Hepatocyte (in vitro differentiated cells): Measurements from ENCODE around the gene PLEKHG5. TPM values are rescaled to one million over a fixed set of nuclear protein-coding genes. Genes with fewer than 3 reads are reported as not detected.

Experiments used
- DNase-seq: peaks from one replicate; pipeline ENCODE4 v3.0.0-alpha.2; 2016; ENCODE audit warnings: low spot score
- H2AFZ ChIP-seq: fragments of 200-600 bp; sonication (generic); 2 replicates; pipeline ENCODE4 v1.6.0; 2016; ENCODE audit warnings: antibody characterized with exemption, mild to moderate bottlenecking
- H3K27ac ChIP-seq: fragments of 200-600 bp; sonication (generic); 2 replicates; pipeline ENCODE4 v1.5.1; 2016; ENCODE audit warnings: mild to moderate bottlenecking
- H3K27me3 ChIP-seq: fragments of 200-600 bp; sonication (generic); 2 replicates; pipeline ENCODE4 v1.6.1; 2016
- H3K36me3 ChIP-seq: fragments of 200-600 bp; sonication (generic); replicated peaks from 2 replicates; pipeline ENCODE4 v1.5.1; 2016; ENCODE audit warnings: low read depth; ENCODE audit not compliant: insufficient read depth
- H3K4me1 ChIP-seq: fragments of 200-600 bp; sonication (generic); 2 replicates; pipeline ENCODE4 v1.5.1; 2016; ENCODE audit warnings: mild to moderate bottlenecking, moderate library complexity; ENCODE audit not compliant: insufficient read depth
- H3K4me2 ChIP-seq: fragments of 200-600 bp; sonication (generic); 2 replicates; pipeline ENCODE4 v1.6.0; 2016
- H3K4me3 ChIP-seq: fragments of 200-600 bp; sonication (generic); 2 replicates; pipeline ENCODE4 v1.5.1; 2016; ENCODE audit warnings: mild to moderate bottlenecking
- H3K79me2 ChIP-seq: fragments of 200-600 bp; sonication (generic); 2 replicates; pipeline ENCODE4 v1.6.0; 2017; ENCODE audit warnings: mild to moderate bottlenecking
- H3K9me2 ChIP-seq: fragments of 200-600 bp; sonication (generic); replicated peaks from 2 replicates; pipeline ENCODE4 v1.6.0; 2017; ENCODE audit warnings: mild to moderate bottlenecking; ENCODE audit not compliant: insufficient read depth
- H3K9me3 ChIP-seq: fragments of 200-600 bp; sonication (generic); 2 replicates; pipeline ENCODE4 v1.5.1; 2016; ENCODE audit warnings: low read depth, mild to moderate bottlenecking
- H4K20me1 ChIP-seq: fragments of 200-600 bp; sonication (generic); 2 replicates; pipeline ENCODE4 v1.6.0; 2016; ENCODE audit warnings: mild to moderate bottlenecking; ENCODE audit not compliant: insufficient read depth, poor library complexity, severe bottlenecking
- EZH2 ChIP-seq: fragments of 200-600 bp; sonication (generic); IDR thresholded peaks from 2 replicates; pipeline ENCODE4 v1.6.1; 2016; ENCODE audit warnings: antibody characterized with exemption, mild to moderate bottlenecking, borderline replicate concordance
- EZH2phosphoT487 ChIP-seq: fragments of 200-600 bp; sonication (generic); IDR thresholded peaks from one replicate; pipeline ENCODE4 v1.6.1; 2018; ENCODE audit warnings: antibody characterized with exemption, mild to moderate bottlenecking, low read depth, moderate library complexity; ENCODE audit not compliant: unreplicated experiment, severe bottlenecking
- WGBS: methylation state at CpG from one replicate; pipeline ENCODE4 v1.1.6; 2016; ENCODE audit warnings: low lambda C conversion rate; ENCODE audit errors: missing lambda C conversion rate; 5-methylcytosine and 5-hydroxymethylcytosine counted together
- polyA plus RNA-seq: library from polyadenylated mRNA; unstranded; fragments of >200 nt; fragmentation: Nextera tagmentation; extraction: Ambion mirVana; gene quantifications from 2 replicates; pipeline ENCODE4 v1.2.1, GENCODE V29; 2016
- total RNA-seq: library from RNA; depleted of rRNA; stranded (reverse); fragments of >200 nt; gene quantifications from 2 replicates; pipeline ENCODE4 v1.2.3, GENCODE V29; 2014
- TF ChIP-seq, protein P1 (sequence below): fragments of 200-600 bp; sonication (generic); IDR thresholded peaks from 2 replicates; pipeline ENCODE4 v1.5.1; 2016; ENCODE audit warnings: antibody characterized with exemption, mild to moderate bottlenecking; ENCODE audit not compliant: poor library complexity

Gene PLEKHG5
- total and polyA plus RNA-seq, 2 experiments from 2014 or later: 11.5 to 13.3 TPM

DNA sequence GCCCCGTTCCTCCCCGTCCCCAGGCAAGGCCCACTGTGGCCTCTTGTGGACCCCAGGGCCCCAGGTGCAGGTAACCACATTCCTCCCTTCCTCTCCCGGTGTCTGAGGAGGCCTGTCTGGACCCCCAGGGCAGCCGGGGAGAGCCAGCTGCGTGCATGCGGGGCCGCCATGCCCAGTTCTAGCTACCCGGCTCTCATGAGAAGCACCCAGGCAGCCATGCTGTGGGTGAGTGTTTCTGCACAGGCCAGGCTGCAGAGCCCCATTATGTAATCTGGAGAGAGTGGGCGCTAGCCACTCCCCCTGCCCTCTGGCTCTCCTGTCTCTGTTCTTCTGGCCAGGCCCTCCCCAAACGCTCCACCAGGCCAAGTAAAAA, 18.4 kb upstream of the PLEKHG5 start:
- Histone ChIP-seq H3K36me3 (no peaks in the 10 kb centered on the region), H3K9me2 (no peaks in the 10 kb centered on the region), H3K27ac (no peak overlapping the region), H3K4me3 (no peak overlapping the region), H3K4me2 (no peak overlapping the region), H4K20me1 (no peaks in the 10 kb centered on the region), H3K79me2 (no peaks in the 10 kb centered on the region), H3K4me1 (no peaks in the 10 kb centered on the region), H2AFZ (no peak overlapping the region), H3K27me3 (no peaks in the 10 kb centered on the region), H3K9me3 (no peaks in the 10 kb centered on the region)
- TF ChIP-seq EZH2phosphoT487: no peak
- TF ChIP-seq, protein P1, sequence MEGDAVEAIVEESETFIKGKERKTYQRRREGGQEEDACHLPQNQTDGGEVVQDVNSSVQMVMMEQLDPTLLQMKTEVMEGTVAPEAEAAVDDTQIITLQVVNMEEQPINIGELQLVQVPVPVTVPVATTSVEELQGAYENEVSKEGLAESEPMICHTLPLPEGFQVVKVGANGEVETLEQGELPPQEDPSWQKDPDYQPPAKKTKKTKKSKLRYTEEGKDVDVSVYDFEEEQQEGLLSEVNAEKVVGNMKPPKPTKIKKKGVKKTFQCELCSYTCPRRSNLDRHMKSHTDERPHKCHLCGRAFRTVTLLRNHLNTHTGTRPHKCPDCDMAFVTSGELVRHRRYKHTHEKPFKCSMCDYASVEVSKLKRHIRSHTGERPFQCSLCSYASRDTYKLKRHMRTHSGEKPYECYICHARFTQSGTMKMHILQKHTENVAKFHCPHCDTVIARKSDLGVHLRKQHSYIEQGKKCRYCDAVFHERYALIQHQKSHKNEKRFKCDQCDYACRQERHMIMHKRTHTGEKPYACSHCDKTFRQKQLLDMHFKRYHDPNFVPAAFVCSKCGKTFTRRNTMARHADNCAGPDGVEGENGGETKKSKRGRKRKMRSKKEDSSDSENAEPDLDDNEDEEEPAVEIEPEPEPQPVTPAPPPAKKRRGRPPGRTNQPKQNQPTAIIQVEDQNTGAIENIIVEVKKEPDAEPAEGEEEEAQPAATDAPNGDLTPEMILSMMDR: no peak
- no peak for TF ChIP-seq EZH2
- no peak for DNase-seq
- 88% methylated on average over 10 of the region's 10 CpGs for WGBS

DNA sequence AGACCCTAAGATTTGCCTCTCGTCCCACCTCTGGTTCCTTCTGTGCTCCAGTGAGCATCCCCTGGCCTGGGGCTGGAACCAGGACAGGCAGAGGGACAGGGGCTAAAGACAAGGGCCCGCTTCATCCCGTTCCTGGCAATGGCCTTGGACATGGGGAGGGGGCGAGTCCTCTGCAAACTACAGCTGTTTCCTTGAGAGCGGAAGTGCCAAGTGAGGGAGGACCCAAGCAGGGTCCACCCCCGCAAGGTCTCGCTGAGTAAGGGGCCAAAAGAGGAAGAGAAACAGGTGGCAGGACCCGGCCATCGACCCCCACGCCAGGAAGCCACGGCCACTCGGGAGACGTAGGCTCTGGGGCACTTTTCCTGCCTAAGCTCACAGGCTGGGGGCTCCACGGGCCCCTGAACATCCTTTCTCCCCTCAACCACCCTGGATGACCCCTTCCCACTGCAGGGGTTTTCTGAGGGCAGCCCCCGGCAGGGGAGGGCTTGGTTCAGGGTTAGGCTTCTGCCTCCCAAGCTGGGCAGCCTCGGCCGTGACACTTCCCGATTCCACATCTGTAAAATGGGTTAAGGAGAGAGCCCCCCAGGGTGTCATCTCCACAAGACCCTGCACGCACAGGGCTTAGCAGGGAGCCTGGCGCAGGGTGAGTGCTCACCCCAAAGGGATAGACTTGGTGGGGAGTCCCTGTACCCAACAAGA, 17.9 kb upstream of the PLEKHG5 start:
- H3K4me2 ChIP-seq: no peak overlapping the region

DNA sequence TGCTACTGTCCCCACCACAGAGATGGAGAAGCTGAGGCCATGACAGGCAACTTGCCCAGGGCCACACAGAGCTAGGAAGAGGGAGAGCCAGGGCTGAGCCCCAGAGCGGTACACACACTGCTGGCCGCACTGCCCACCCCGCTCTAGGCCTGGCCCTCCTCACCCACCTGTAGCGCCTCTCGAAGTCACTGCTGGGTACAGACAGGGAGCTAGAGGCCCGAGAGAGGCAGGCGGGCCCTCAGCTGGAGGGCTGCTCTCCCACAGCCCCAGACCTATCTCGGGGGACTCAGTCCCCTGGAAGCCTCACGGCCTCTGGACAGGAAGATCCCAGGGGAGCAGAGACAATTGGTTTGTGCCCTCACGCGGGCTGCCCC, 17.3 kb upstream of the PLEKHG5 start:
- H4K20me1 ChIP-seq: no peaks in the 10 kb centered on the region
- H3K36me3 ChIP-seq: no peaks in the 10 kb centered on the region
- TF ChIP-seq EZH2phosphoT487 (no peak), EZH2 (no peak)
- TF ChIP-seq, protein P1: no peak
- H3K4me1 ChIP-seq: no peaks in the 10 kb centered on the region
- no peak overlapping the region for H2AFZ ChIP-seq
- no peaks in the 10 kb centered on the region for H3K9me3 ChIP-seq
- DNase-seq: no peak
- H3K79me2 ChIP-seq: no peaks in the 10 kb centered on the region
- no peaks in the 10 kb centered on the region for H3K27me3 ChIP-seq
- H3K4me2 ChIP-seq: no peak overlapping the region
- H3K4me3 ChIP-seq: no peak overlapping the region
- H3K9me2 ChIP-seq: no peaks in the 10 kb centered on the region
- 96% methylated on average over 11 of the region's 11 CpGs for WGBS
- no peak overlapping the region for H3K27ac ChIP-seq

More for the DNA sequence above, 17.9 kb upstream of the PLEKHG5 start:
- no peak overlapping the region for H2AFZ ChIP-seq
- no peaks in the 10 kb centered on the region for H3K9me3 ChIP-seq
- H4K20me1 ChIP-seq: no peaks in the 10 kb centered on the region
- H3K4me1 ChIP-seq: no peaks in the 10 kb centered on the region
- no peak overlapping the region for H3K4me3 ChIP-seq
- no peaks in the 10 kb centered on the region for H3K27me3 ChIP-seq
- no peaks in the 10 kb centered on the region for H3K36me3 ChIP-seq
- DNase-seq: no peak
- 90% methylated on average over 20 of the region's 20 CpGs for WGBS
- H3K27ac ChIP-seq: no peak overlapping the region
- H3K9me2 ChIP-seq: no peaks in the 10 kb centered on the region
- H3K79me2 ChIP-seq: no peaks in the 10 kb centered on the region
- no peak for TF ChIP-seq EZH2
- no peak for TF ChIP-seq EZH2phosphoT487
- TF ChIP-seq, protein P1: no peak
